Neural progenitor cell (in vitro differentiated cells): Measurements from ENCODE around the gene TSC22D2.

ENCODE experiments used
- EZH2phosphoT487 ChIP-seq: fragments of 200-600 bp; sonication (generic); IDR thresholded peaks from 2 replicates; pipeline ENCODE4 v1.6.1; 2017; ENCODE audit warnings: antibody characterized with exemption
- TF ChIP-seq, protein P1 (sequence below): fragments of 200-600 bp; sonication (generic); IDR thresholded peaks from 2 replicates; pipeline ENCODE4 v1.5.1; 2017; ENCODE audit warnings: antibody characterized with exemption, mild to moderate bottlenecking

DNA sequence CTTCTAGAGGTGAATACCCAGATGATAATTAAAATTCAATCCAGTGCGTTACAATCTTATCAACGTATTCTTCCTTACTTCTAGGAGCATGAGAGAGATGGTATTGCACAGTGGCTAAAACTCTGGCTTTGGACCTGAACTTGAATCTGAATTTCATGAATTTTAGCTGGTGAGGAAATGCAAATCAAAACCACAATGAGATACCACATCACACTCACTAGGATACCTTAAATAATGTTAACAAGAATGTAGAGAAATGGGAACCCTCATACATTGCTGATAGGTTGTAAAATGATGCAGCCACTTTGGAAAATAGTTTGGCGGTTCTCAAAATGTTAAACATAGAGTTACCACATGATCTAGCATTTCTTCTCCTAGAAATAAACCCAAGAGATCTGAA, 47.1 kb upstream of the TSC22D2 start:
- TF ChIP-seq, protein P1, sequence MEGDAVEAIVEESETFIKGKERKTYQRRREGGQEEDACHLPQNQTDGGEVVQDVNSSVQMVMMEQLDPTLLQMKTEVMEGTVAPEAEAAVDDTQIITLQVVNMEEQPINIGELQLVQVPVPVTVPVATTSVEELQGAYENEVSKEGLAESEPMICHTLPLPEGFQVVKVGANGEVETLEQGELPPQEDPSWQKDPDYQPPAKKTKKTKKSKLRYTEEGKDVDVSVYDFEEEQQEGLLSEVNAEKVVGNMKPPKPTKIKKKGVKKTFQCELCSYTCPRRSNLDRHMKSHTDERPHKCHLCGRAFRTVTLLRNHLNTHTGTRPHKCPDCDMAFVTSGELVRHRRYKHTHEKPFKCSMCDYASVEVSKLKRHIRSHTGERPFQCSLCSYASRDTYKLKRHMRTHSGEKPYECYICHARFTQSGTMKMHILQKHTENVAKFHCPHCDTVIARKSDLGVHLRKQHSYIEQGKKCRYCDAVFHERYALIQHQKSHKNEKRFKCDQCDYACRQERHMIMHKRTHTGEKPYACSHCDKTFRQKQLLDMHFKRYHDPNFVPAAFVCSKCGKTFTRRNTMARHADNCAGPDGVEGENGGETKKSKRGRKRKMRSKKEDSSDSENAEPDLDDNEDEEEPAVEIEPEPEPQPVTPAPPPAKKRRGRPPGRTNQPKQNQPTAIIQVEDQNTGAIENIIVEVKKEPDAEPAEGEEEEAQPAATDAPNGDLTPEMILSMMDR: no peak
- no peak for TF ChIP-seq EZH2phosphoT487
